ENCODE data around the gene LRRFIP1.
"Not testable (repeated sequence)": the region's sequence is repeated elsewhere in the genome, so short reads cannot be mapped to it uniquely, and the experiment has no call there.

The LRRFIP1 gene

GRCh38 chr2:237604391-237604790 is 23.0 kb upstream of the LRRFIP1 start:
- DNase-seq (ENCODE audit: low read depth) = no peak
- H3K4me3 ChIP-seq (ENCODE audit: low read depth, low read length) = no peak overlapping the region
- TF ChIP-seq CTCF (IDR thresholded peaks at IDR 0.05; ENCODE audit: insufficient read depth, low read depth, low read length, missing control alignments) = no peak

- no peak overlapping the region for H3K4me3 ChIP-seq (ENCODE audit: low read depth, low read length)
- TF ChIP-seq CTCF (IDR thresholded peaks at IDR 0.05; ENCODE audit: insufficient read depth, low read depth, low read length, missing control alignments) = peak; percentile 7
- DNase-seq (ENCODE audit: low read depth) = no peak
These were observed 22.4 kb upstream of the LRRFIP1 start for GRCh38 chr2:237604960-237605359.

GRCh38 chr2:237606522-237606921 is 20.9 kb upstream of the LRRFIP1 start:
- not testable (repeated sequence) for H3K4me3 ChIP-seq (ENCODE audit: low read depth, low read length); DNase-seq (ENCODE audit: low read depth)

- TF ChIP-seq CTCF (IDR thresholded peaks at IDR 0.05; ENCODE audit: insufficient read depth, low read depth, low read length, missing control alignments) = no peak
- no peak for DNase-seq (ENCODE audit: low read depth)
- H3K4me3 ChIP-seq (ENCODE audit: low read depth, low read length) = no peak overlapping the region
These were observed 14.6 kb upstream of the LRRFIP1 start for GRCh38 chr2:237612527-237613357.

- DNase-seq (ENCODE audit: low read depth) = no peak
- H3K4me3 ChIP-seq (ENCODE audit: low read depth, low read length) = no peak overlapping the region
- no peak for TF ChIP-seq CTCF (IDR thresholded peaks at IDR 0.05; ENCODE audit: insufficient read depth, low read depth, low read length, missing control alignments)
These were observed 13.7 kb upstream of the LRRFIP1 start for GRCh38 chr2:237613679-237614078.

GRCh38 chr2:237614151-237614720 is 13.2 kb upstream of the LRRFIP1 start:
- peak; percentile 5 for TF ChIP-seq CTCF (IDR thresholded peaks at IDR 0.05; ENCODE audit: insufficient read depth, low read depth, low read length, missing control alignments)
- no peak overlapping the region for H3K4me3 ChIP-seq (ENCODE audit: low read depth, low read length)
- no peak for DNase-seq (ENCODE audit: low read depth)

GRCh38 chr2:237615631-237616249 is 11.6 kb upstream of the LRRFIP1 start:
- no peak overlapping the region for H3K4me3 ChIP-seq (ENCODE audit: low read depth, low read length)
- no peak for DNase-seq (ENCODE audit: low read depth)
- no peak for TF ChIP-seq CTCF (IDR thresholded peaks at IDR 0.05; ENCODE audit: insufficient read depth, low read depth, low read length, missing control alignments)
